Right lobe of liver (tissue), 4 donors: Measurements from ENCODE around the gene TRRAP.

Experiments
- CTCF ChIP-seq, 4 donors: fragments of 200-600 bp in 3 of 4; fragments of 450-650 bp in 1 of 4; IDR thresholded peaks; one replicate each; pipeline versions ENCODE4 v1.5.1 to v1.8.0; 2016 to 2022; ENCODE audit warnings: antibody characterized with exemption in 4 of 4, mild to moderate bottlenecking in 2 of 4
- POLR2A ChIP-seq: fragments of 450-650 bp; IDR thresholded peaks from one replicate; pipeline ENCODE4 v1.6.1; 2017; ENCODE audit warnings: antibody characterized with exemption, mild to moderate bottlenecking
- donor health status: DM: no; HTN: no; CAD: no.
- donor health status: DM: no; HTN: no; CAD: no.
- donor health status: DM: no; HTN: yes; CAD: no.

GRCh38 chr7:98863601-98864000, 14.7 kb upstream of the TRRAP start:
- TF ChIP-seq CTCF (IDR thresholded peaks at IDR 0.05), result no peak
- TF ChIP-seq POLR2A, result no peak
